Activated T-helper 2 cell treated with anti-CD3 and anti-CD28 coated beads, Interferon-gamma antibody, Interleukin-2, Interleukin-4, amounts not matched to agents 10 μg/mL and 5 μg/mL and 100 μg/mL, durations not matched to agents 14 hours and 24 hours and 36 hours (primary cell): ENCODE data around the gene SLAMF1. TPM values are rescaled to one million over a fixed set of nuclear protein-coding genes. Genes with fewer than 3 reads are reported as not detected.
"Not testable (repeated sequence)": the region's sequence is repeated elsewhere in the genome, so short reads cannot be mapped to it uniquely, and the experiment has no call there.

Source experiments
- DNase-seq: peaks from one replicate; pipeline ENCODE4 v3.0.0; 2021; ENCODE audit warnings: low spot score
- H3K27ac Mint-ChIP-seq: one replicate; pipeline ENCODE4 v1.8.0; 2021; ENCODE audit warnings: mixed read lengths
- H3K27me3 Mint-ChIP-seq: one replicate; pipeline ENCODE4 v1.8.0; 2021; ENCODE audit warnings: low read depth, mixed read lengths
- H3K36me3 Mint-ChIP-seq: one replicate; pipeline ENCODE4 v1.8.0; 2021; ENCODE audit warnings: low read depth, mixed read lengths
- H3K4me1 Mint-ChIP-seq: one replicate; pipeline ENCODE4 v1.8.0; 2021; ENCODE audit warnings: low read depth, mixed read lengths
- H3K4me3 Mint-ChIP-seq: one replicate; pipeline ENCODE4 v1.8.0; 2021; ENCODE audit warnings: low read depth, mild to moderate bottlenecking, moderate library complexity, mixed read lengths
- H3K9me3 Mint-ChIP-seq: one replicate; pipeline ENCODE4 v1.8.0; 2021; ENCODE audit warnings: mixed read lengths
- intact Hi-C: fragments of 100-400 bp; cut with micrococcal nuclease; formaldehyde crosslinking; loops from one replicate; pipeline ENCODE4 v1.15.1; 2023
- total RNA-seq: library from RNA; stranded (reverse); gene quantifications from 2 replicates; pipeline ENCODE4 v1.2.3, GENCODE V29; 2022

Gene SLAMF1
- total RNA-seq, 1 donor from 2014 or later = 74.6 TPM

DNA sequence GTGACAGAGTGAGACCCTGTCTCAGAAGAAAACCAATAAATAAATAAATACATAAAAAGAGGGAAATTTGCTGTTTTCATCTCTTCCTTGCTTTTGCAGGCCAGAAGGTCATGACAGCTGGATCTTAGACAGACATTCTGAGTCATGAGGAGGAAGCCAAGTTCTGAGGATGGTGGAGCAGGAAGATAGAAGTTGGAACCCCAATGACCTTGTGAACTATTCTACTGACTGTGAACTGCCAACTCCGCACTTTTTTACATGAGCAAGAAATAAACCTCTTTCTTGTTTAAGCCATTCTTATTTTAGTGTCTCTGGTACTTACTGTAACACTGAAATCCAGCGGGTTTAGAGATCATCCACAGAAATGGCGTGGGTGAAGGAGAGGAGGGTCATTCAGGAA lies 76.0 kb downstream of the SLAMF1 start:
- Mint-ChIP-seq H3K27ac (peak overlapping the region; percentile 73), H3K36me3 (peaks cover 61% of the 10 kb centered on the region), H3K4me1 (peaks cover 82% of the 10 kb centered on the region), H3K9me3 (peaks cover 7% of the 10 kb centered on the region), H3K27me3 (no peaks in the 10 kb centered on the region), H3K4me3 (no peak overlapping the region)
- no peak for DNase-seq
- intact Hi-C loops = no loop called here

DNA sequence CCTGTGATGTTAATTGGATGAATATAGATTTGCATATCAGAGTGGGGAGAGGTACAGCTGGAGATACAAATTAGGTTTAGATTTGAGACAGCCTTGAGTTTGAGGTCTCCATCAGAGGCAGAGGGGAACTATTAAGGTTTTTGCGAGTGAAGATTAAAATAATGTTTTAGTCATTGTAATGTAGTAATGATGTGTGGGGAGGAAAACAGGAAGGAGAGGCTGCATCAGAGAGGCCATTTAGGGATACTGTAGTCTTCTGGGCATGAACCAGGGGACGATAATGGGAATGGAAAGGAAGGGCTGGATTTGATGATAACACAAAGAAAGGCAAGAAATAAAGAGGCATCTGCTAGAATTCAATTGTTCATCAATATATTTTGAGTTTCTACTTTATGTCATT lies 77.0 kb downstream of the SLAMF1 start:
- DNase-seq = no peak
- peaks cover 7% of the 10 kb centered on the region for H3K9me3 Mint-ChIP-seq
- peak overlapping the region; percentile 98 for H3K27ac Mint-ChIP-seq
- no peaks in the 10 kb centered on the region for H3K27me3 Mint-ChIP-seq
- peak overlapping the region; percentile 20 for H3K4me3 Mint-ChIP-seq
- intact Hi-C loops = loop anchor here (2.0 to 5.0 kb wide), 4 partner anchors 29 to 308 kb away; partner anchors contain the start of gene DCAF8
- peaks cover 67% of the 10 kb centered on the region for H3K36me3 Mint-ChIP-seq
- H3K4me1 Mint-ChIP-seq = peaks cover 81% of the 10 kb centered on the region

GRCh38 chr1:160567858-160568682 lies 78.8 kb downstream of the SLAMF1 start:
- H3K27me3 Mint-ChIP-seq = no peaks in the 10 kb centered on the region
- peak overlapping the region; percentile 98 for H3K27ac Mint-ChIP-seq
- peak overlapping the region; percentile 76 for H3K4me3 Mint-ChIP-seq
- H3K36me3 Mint-ChIP-seq = peaks cover 76% of the 10 kb centered on the region
- peaks cover 12% of the 10 kb centered on the region for H3K9me3 Mint-ChIP-seq
- peak; percentile 59 for DNase-seq
- intact Hi-C loops = loop anchor here (1.0 to 5.0 kb wide), 7 partner anchors 8 to 306 kb away; partner anchors contain the start of gene DCAF8
- peaks cover 72% of the 10 kb centered on the region for H3K4me1 Mint-ChIP-seq

- H3K36me3 Mint-ChIP-seq = peaks cover 76% of the 10 kb centered on the region
- peak overlapping the region; percentile 76 for H3K4me3 Mint-ChIP-seq
- peak overlapping the region; percentile 98 for H3K27ac Mint-ChIP-seq
- intact Hi-C loops = loop anchor here (5.0 kb wide), 2 partner anchors 40 to 305 kb away; partner anchors contain the start of gene DCAF8
- peaks cover 19% of the 10 kb centered on the region for H3K9me3 Mint-ChIP-seq
- H3K27me3 Mint-ChIP-seq = no peaks in the 10 kb centered on the region
- no peak for DNase-seq
- peaks cover 67% of the 10 kb centered on the region for H3K4me1 Mint-ChIP-seq
Observed at GRCh38 chr1:160567341-160567740, 79.5 kb downstream of the SLAMF1 start.

- H3K27ac Mint-ChIP-seq = peak overlapping the region; percentile 44
- H3K27me3 Mint-ChIP-seq = no peaks in the 10 kb centered on the region
- DNase-seq = no peak
- no peak overlapping the region for H3K4me3 Mint-ChIP-seq
- H3K36me3 Mint-ChIP-seq = peaks cover 78% of the 10 kb centered on the region
- H3K9me3 Mint-ChIP-seq = peaks cover 22% of the 10 kb centered on the region
- intact Hi-C loops = loop anchor here (5.0 kb wide), 2 partner anchors 42 to 303 kb away; partner anchors contain the start of gene DCAF8
- H3K4me1 Mint-ChIP-seq = peaks cover 68% of the 10 kb centered on the region
Observed at GRCh38 chr1:160565564-160565963, 81.3 kb downstream of the SLAMF1 start.

GRCh38 chr1:160563230-160563629 lies 83.6 kb downstream of the SLAMF1 start:
- not testable (repeated sequence) for H3K4me3 Mint-ChIP-seq
- H3K27ac Mint-ChIP-seq = peak overlapping the region; percentile 21

DNA sequence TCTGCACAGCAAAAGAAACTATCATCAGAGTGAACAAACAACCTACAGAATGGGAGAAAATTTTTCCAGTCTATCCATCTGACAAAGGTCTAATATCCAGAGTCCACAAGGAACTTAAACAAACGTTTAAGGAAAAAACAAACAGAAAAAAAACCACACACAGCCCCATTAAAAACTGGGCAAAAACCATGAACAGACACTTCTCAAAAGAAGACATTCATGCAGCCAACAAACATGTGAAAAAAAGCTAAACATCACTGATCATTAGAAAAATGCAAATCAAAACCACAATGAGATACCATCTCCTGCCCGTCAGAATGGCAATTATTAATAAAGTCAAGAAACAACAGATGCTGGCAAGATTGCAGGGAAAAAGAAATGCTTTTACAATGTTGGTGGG lies 84.1 kb downstream of the SLAMF1 start:
- H3K4me3 Mint-ChIP-seq, H3K27ac Mint-ChIP-seq, intact Hi-C loops, H3K27me3 Mint-ChIP-seq, DNase-seq: not testable (repeated sequence)
- H3K36me3 Mint-ChIP-seq = peaks cover 82% of the 10 kb centered on the region
- H3K9me3 Mint-ChIP-seq = peaks cover 26% of the 10 kb centered on the region
- peaks cover 76% of the 10 kb centered on the region for H3K4me1 Mint-ChIP-seq

More at GRCh38 chr1:160563230-160563629, 83.6 kb downstream of the SLAMF1 start:
- peaks cover 26% of the 10 kb centered on the region for H3K9me3 Mint-ChIP-seq
- peaks cover 85% of the 10 kb centered on the region for H3K36me3 Mint-ChIP-seq
- intact Hi-C loops, DNase-seq, H3K27me3 Mint-ChIP-seq: not testable (repeated sequence)
- H3K4me1 Mint-ChIP-seq = peaks cover 79% of the 10 kb centered on the region

GRCh38 chr1:160560806-160561205 lies 86.0 kb downstream of the SLAMF1 start:
- peak overlapping the region; percentile 73 for H3K4me3 Mint-ChIP-seq
- no peak for DNase-seq
- peaks cover 74% of the 10 kb centered on the region for H3K36me3 Mint-ChIP-seq

GRCh38 chr1:160560045-160560705 lies 86.7 kb downstream of the SLAMF1 start:
- H3K9me3 Mint-ChIP-seq = peaks cover 26% of the 10 kb centered on the region
- DNase-seq = no peak
- H3K4me1 Mint-ChIP-seq = peaks cover 57% of the 10 kb centered on the region
- H3K4me3 Mint-ChIP-seq = peak overlapping the region; percentile 73
- H3K36me3 Mint-ChIP-seq = peaks cover 72% of the 10 kb centered on the region
- intact Hi-C loops = loop anchor here (1.0 kb wide), 2 partner anchors 8 to 16 kb away; no protein-coding TSS in a partner anchor
- H3K27ac Mint-ChIP-seq = peak overlapping the region; percentile 80
- H3K27me3 Mint-ChIP-seq = no peaks in the 10 kb centered on the region

More at GRCh38 chr1:160560806-160561205, 86.0 kb downstream of the SLAMF1 start:
- intact Hi-C loops = loop anchor here (1.0 kb wide), 2 partner anchors 7 to 15 kb away; no protein-coding TSS in a partner anchor
- peak overlapping the region; percentile 80 for H3K27ac Mint-ChIP-seq
- no peaks in the 10 kb centered on the region for H3K27me3 Mint-ChIP-seq
- H3K9me3 Mint-ChIP-seq = peaks cover 26% of the 10 kb centered on the region
- peaks cover 61% of the 10 kb centered on the region for H3K4me1 Mint-ChIP-seq

DNA sequence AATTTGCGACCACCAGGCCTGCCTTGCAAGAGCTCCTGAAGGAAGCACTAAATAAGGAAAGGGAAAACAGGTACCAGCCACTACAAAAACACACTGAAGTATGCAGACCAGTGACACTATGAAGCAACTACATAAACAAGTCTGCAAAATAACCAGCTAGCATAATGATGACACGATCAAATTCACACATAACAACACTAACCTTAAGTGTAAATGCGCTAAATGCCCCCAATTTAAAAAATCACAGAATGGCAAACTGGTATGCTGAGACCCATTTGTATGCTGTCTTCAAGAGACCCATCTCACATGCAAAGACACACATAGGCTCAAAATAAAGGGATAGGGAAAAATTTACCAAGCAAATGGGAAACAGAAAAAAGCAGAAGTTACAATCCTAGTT lies 87.4 kb downstream of the SLAMF1 start:
- intact Hi-C loops = loop anchor here (2.0 kb wide), 1 partner anchor 19 kb away; no protein-coding TSS in a partner anchor
- Mint-ChIP-seq H3K36me3 (peaks cover 65% of the 10 kb centered on the region), H3K4me3 (peak overlapping the region; percentile 73), H3K27ac (peak overlapping the region; percentile 80), H3K4me1 (peaks cover 51% of the 10 kb centered on the region), H3K9me3 (peaks cover 26% of the 10 kb centered on the region)
- not testable (repeated sequence) for DNase-seq, H3K27me3 Mint-ChIP-seq

DNA sequence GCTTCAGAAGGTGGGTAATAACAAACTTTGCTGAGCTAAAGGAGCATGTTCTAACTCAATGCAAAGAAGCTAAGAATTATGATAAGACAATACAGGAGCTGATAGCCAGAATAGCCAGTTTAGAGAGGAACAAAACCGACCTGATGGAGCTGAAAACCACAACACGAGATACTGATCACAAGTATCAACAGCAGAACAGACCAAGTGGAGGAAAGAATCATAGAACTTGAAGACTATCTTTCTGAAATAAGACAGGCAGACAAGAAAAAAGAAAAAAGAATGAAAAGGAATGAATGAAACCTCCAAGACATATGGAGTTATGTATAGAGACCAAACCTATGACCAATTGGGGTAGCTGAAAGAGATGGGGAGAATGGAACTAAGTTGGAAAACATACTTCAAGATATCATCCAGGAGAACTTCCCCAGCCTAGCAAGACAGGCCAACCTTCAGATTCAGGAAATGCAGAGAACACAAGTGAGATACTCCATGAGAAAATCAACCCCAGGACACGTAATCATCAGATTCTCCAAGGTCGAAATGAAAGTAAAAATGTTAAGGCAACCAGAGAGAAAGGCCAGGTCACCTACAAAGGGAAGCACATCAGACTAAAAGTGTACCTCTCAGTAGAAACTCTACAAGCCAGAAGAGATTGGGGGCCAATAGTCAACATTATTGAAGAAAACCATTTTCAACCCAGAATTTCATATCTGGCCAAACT lies 88.0 kb downstream of the SLAMF1 start:
- Mint-ChIP-seq H3K4me1 (peaks cover 46% of the 10 kb centered on the region), H3K27ac (peak overlapping the region; percentile 80), H3K4me3 (peak overlapping the region; percentile 73), H3K9me3 (peaks cover 26% of the 10 kb centered on the region), H3K36me3 (peaks cover 64% of the 10 kb centered on the region), H3K27me3 (no peaks in the 10 kb centered on the region)
- intact Hi-C loops = loop anchor here (2.0 kb wide), 1 partner anchor 18 kb away; no protein-coding TSS in a partner anchor
- DNase-seq = no peak
